ENCODE measurements around the gene NIT1.

- TF ChIP-seq CTCF (IDR thresholded peaks at IDR 0.05), result no peak
- TF ChIP-seq POLR2A (IDR thresholded peaks at IDR 0.05), result no peak
Measured at GRCh38 chr1:161113915-161114314, 4.0 kb upstream of the NIT1 start.

Measured in thyroid gland (tissue), 4 donors.